Amniotic stem cell (primary cell): ENCODE data around the gene ISOC1.

Experiments
- DNase-seq: peaks from one replicate; lab custom pipeline; 2025; lab: John Stamatoyannopoulos, UW

ISOC1 gene

GRCh38 chr5:129094087-129094923, at the start of gene ISOC1:
Gene ISOC1 (plus strand): TSS chr5:129094749. CDS start chr5:129094767, 18 bp downstream.
- DNase-seq: peak; percentile 78

GRCh38 chr5:129046151-129046550, 48.4 kb upstream of the ISOC1 start:
- DNase-seq: no peak

DNA sequence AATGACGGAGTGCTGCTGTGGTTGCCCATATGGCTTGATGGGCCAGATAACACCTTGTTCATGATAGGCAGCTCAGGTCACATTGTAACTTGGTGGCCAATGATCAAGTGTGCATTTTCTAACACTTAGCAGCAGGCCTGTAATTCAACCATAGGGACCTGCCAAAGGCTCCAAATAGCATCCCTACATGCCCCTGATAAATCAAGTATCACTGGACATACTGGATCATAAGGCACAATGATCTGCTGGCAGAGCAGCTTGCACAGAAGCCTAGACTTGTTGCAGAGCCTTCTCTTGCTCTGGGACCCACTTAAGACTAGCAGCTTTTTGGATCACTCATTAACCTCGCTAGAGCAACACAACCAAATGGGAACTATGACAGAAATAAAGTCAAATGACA, 46.0 kb upstream of the ISOC1 start:
- no peak for DNase-seq

GRCh38 chr5:129049126-129049799, 45.3 kb upstream of the ISOC1 start:
- DNase-seq: no peak

DNA sequence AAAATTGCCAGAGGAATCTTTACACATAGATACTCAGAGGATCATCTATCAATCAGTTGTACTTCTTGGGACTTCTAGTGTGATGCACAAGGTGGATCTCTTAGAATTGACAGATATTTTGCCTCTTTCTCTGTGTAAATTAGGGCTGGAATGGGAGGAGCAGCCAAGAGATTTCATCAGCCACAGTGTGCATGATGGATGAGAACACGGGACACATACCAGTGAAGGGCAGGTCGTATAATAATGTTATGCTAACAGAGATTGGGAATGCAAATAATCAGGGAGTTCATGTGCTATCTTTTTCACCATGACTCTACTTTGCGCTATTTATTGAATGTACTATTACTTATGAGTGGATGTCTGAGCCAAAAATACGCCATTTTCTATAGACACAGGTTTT, 43.3 kb upstream of the ISOC1 start:
- no peak for DNase-seq

DNA sequence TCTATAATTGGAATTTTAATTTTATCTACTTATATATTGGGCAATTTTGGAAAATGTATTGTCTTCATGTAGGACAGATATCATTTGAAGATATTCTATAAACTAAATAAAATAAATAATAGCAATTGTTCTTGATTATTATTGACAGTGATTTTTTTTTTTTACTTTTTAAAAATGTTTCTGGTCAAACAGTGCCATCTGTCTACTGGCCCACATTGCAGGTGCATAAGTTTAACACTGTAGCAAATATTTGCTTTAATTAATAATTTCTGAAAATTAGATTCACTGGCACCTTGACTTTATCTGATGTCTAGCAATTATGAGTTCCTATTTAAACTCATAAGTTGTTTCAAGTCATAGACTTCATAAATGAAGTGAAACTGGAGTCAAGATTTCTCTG, 41.1 kb upstream of the ISOC1 start:
- no peak for DNase-seq

DNA sequence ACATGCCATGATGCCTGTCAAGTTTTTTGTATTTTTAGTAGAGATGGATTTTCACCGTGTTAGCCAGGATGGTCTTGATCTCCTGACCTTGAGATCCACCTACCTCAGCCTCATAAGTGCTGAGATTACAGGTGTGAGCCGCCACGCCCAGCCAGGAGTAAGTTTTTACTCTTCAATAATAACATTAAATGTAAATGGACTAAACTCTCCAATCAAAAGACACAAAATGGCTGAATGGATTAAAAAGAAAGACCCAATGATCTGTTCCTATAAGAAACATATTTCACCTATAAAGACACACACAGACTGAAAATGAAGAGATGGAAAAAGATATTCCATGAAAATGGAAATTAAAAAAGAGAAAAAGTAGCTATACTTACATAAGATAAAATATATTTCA, 37.2 kb upstream of the ISOC1 start:
- DNase-seq: no peak

GRCh38 chr5:129061849-129062248, 32.7 kb upstream of the ISOC1 start:
- no peak for DNase-seq

- DNase-seq: no peak
These were observed 31.0 kb upstream of the ISOC1 start for GRCh38 chr5:129063483-129064113.

DNA sequence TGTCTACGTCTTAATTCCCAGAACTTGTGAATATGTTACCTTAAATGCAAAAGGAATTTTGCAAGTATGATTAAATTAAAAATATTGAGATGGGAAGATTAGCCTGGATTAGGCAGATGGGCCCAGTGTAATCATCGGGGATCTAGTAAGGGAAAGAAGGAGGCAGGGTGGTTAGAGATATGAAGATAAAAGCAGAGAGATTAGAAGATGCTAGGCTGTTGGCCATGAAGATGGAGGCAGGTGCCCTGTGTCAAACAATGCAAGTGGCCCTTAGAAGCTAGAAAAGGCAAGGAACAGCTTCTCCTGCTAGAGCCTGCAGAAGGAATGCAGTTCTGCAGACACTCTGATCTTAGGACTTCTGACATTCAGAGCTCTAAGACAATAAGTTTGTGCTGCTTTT, 28.8 kb upstream of the ISOC1 start:
- DNase-seq: no peak

DNA sequence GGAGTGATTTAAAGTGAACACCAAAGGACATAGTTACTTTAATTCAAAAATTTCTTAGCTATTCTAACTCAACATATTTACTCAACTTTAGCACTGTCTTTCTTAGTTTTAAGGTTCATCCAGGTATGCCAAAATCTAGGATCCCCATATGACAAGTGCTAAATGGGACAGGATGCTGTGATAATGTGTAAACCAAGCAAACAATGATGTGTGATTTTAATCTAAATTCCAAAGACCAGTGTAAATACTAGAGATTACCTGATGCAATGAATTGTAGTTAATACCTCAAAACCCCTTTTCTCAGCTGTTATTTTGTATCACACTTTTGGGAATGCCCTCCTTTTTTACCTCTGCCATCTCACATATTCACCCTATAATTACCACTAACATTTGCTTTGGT, 26.8 kb upstream of the ISOC1 start:
- no peak for DNase-seq

- DNase-seq: no peak
These were observed 25.3 kb upstream of the ISOC1 start for GRCh38 chr5:129069292-129069691.

- no peak for DNase-seq
These were observed 21.4 kb upstream of the ISOC1 start for GRCh38 chr5:129073111-129073510.

GRCh38 chr5:129074903-129075302, 19.6 kb upstream of the ISOC1 start:
- DNase-seq: no peak

GRCh38 chr5:129077433-129078075, 17.0 kb upstream of the ISOC1 start:
- no peak for DNase-seq

GRCh38 chr5:129078247-129078646, 16.3 kb upstream of the ISOC1 start:
- no peak for DNase-seq

GRCh38 chr5:129078660-129079059, 15.9 kb upstream of the ISOC1 start:
- no peak for DNase-seq

DNA sequence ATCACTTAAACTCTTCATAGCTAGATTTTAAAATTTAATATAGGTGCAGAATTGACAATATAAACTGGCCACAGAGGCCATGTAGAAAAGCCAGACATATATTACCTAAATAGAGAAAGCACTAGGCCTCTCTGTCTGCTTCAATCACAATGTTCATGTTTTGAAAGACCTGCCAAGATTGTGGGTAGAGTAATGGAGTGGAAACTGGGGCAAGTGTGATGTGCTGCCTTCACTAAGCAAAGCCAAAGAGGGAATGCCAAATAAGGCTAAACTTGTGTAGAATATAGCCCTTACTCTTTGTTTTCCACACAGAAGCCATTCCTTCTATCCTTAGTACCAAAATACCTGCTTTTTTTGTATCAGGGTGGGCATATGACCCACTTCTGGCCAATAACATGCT, 15.1 kb upstream of the ISOC1 start:
- no peak for DNase-seq

DNA sequence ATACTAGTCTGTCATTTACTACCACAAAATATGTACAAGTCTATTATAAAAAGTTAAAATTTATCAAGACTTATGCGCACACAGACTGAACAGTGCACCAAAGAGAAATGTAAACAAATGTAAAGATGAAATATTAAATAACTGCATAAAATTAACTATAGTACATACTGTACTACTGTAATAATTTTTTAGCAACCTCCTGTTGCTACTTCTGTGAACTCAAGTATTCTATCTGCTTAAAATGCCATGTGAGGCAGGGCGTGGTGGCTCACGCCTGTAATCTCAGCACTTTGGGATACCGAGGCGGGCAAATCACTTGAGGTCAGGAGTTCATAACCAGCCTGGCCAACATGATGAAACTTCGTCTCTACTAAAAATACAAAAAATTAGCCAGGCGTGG, 13.8 kb upstream of the ISOC1 start:
- DNase-seq: no peak

GRCh38 chr5:129082225-129083136, 12.1 kb upstream of the ISOC1 start:
- DNase-seq: no peak
